Liver (tissue), 9 donors: ENCODE results near the gene PLA1A. TPM values are rescaled to one million over a fixed set of nuclear protein-coding genes. Genes with fewer than 3 reads are reported as not detected.

ENCODE experiments used
- DNase-seq: peaks from one replicate; pipeline ENCODE4 v3.0.0-alpha.2; 2017; ENCODE audit warnings: low spot score
- H3K27ac ChIP-seq, 2 donors: one replicate each; pipeline ENCODE4 v1.7.0; 2013; ENCODE audit warnings: inconsistent platforms in 2 of 2, low read length in 2 of 2, control low read depth in 1 of 2, low read depth in 1 of 2, mild to moderate bottlenecking in 1 of 2
- H3K27me3 ChIP-seq, 4 donors: one replicate each; pipeline versions ENCODE4 v1.6.1 to v1.7.0; 2013; ENCODE audit warnings: low read length in 3 of 4, inconsistent platforms in 1 of 4, mild to moderate bottlenecking in 1 of 4, moderate library complexity in 1 of 4; ENCODE audit not compliant: control insufficient read depth in 4 of 4, insufficient read depth in 4 of 4
- H3K36me3 ChIP-seq, 4 donors: one replicate each; pipeline versions ENCODE4 v1.6.1 to v1.7.0; 2013; ENCODE audit warnings: low read length in 3 of 4, mild to moderate bottlenecking in 3 of 4, low read depth in 1 of 4, moderate library complexity in 1 of 4; ENCODE audit not compliant: control insufficient read depth in 4 of 4, insufficient read depth in 3 of 4
- H3K4me1 ChIP-seq, 4 donors: one replicate each; pipeline versions ENCODE4 v1.6.1 to v1.7.0; 2013; ENCODE audit warnings: low read length in 3 of 4, mild to moderate bottlenecking in 3 of 4, moderate library complexity in 1 of 4; ENCODE audit not compliant: control insufficient read depth in 4 of 4, insufficient read depth in 4 of 4
- H3K4me3 ChIP-seq, 3 donors: one replicate each; pipeline versions ENCODE4 v1.6.1 to v1.7.0; 2013; ENCODE audit warnings: low read length in 3 of 3, control low read depth in 1 of 3, low read depth in 1 of 3, mild to moderate bottlenecking in 1 of 3
- H3K9ac ChIP-seq, 2 donors: one replicate each; pipeline ENCODE4 v1.7.0; 2013; ENCODE audit warnings: low read length in 2 of 2, mild to moderate bottlenecking in 2 of 2, moderate library complexity in 2 of 2, control low read depth in 1 of 2, low read depth in 1 of 2
- H3K9me3 ChIP-seq, 4 donors: one replicate each; pipeline versions ENCODE4 v1.6.1 to v1.7.0; 2013; ENCODE audit warnings: low read length in 3 of 4; ENCODE audit not compliant: control insufficient read depth in 4 of 4
- ATF3 ChIP-seq: IDR thresholded peaks from 2 replicates; pipeline ENCODE4 v1.6.1; 2016; ENCODE audit warnings: antibody characterized with exemption
- EGR1 ChIP-seq, 2 donors: IDR thresholded peaks; 2 replicates each; pipeline ENCODE4 v1.6.1; 2016 to 2018; ENCODE audit warnings: antibody characterized with exemption in 2 of 2, low read depth in 2 of 2
- FOXA1 ChIP-seq: IDR thresholded peaks from 2 replicates; pipeline ENCODE4 v1.6.1; 2016; ENCODE audit warnings: antibody characterized with exemption
- FOXA2 ChIP-seq: IDR thresholded peaks from 2 replicates; pipeline ENCODE4 v1.6.1; 2016; ENCODE audit warnings: antibody characterized with exemption
- GABPA ChIP-seq, 2 donors: IDR thresholded peaks in 1 of 2; conservative IDR thresholded peaks in 1 of 2; 2 replicates each; pipeline ENCODE4 v1.6.1; 2016; ENCODE audit warnings: antibody characterized with exemption in 2 of 2, mild to moderate bottlenecking in 1 of 2, moderate library complexity in 1 of 2
- HNF4A ChIP-seq, 2 donors: conservative IDR thresholded peaks; 2 replicates each; pipeline ENCODE4 v1.6.1; 2016; ENCODE audit warnings: antibody characterized with exemption in 2 of 2, mild to moderate bottlenecking in 2 of 2
- HNF4G ChIP-seq: IDR thresholded peaks from 2 replicates; pipeline ENCODE4 v1.6.1; 2016; ENCODE audit warnings: antibody characterized with exemption
- MAX ChIP-seq: IDR thresholded peaks from 2 replicates; pipeline ENCODE4 v1.6.1; 2016; ENCODE audit warnings: antibody characterized with exemption
- NR2F2 ChIP-seq: IDR thresholded peaks from 2 replicates; pipeline ENCODE4 v1.6.1; 2016; ENCODE audit warnings: antibody characterized with exemption
- REST ChIP-seq: IDR thresholded peaks from 2 replicates; pipeline ENCODE4 v1.6.1; 2016; ENCODE audit warnings: antibody characterized with exemption, mild to moderate bottlenecking
- RXRA ChIP-seq, 2 donors: IDR thresholded peaks; 2 replicates each; pipeline ENCODE4 v1.6.1; 2017 to 2018; ENCODE audit warnings: antibody characterized with exemption in 2 of 2, mild to moderate bottlenecking in 1 of 2
- SP1 ChIP-seq: IDR thresholded peaks from 2 replicates; pipeline ENCODE4 v1.6.1; 2018; ENCODE audit warnings: antibody characterized with exemption, mild to moderate bottlenecking
- TAF1 ChIP-seq: conservative IDR thresholded peaks from 2 replicates; pipeline ENCODE4 v1.6.1; 2016; ENCODE audit warnings: antibody characterized with exemption, mild to moderate bottlenecking
- YY1 ChIP-seq: IDR thresholded peaks from 2 replicates; pipeline ENCODE4 v1.6.1; 2016; ENCODE audit warnings: antibody characterized with exemption, mild to moderate bottlenecking
- ZBTB33 ChIP-seq: IDR thresholded peaks from 2 replicates; pipeline ENCODE4 v1.6.1; 2016; ENCODE audit warnings: antibody characterized with exemption
- WGBS: extraction: QIAGEN DNeasy Blood & Tissue Kit; methylation state at CpG from one replicate; pipeline ENCODE4 v1.1.7; 2013; 5-methylcytosine and 5-hydroxymethylcytosine counted together
- polyA plus RNA-seq, 2 donors: library from polyadenylated mRNA; stranded (reverse) in 1 of 2; unstranded in 1 of 2; fragments of 200-250 nt in 1 of 2; fragments of >200 nt in 1 of 2; fragmentation: Nextera tagmentation in 1 of 2; extraction: Ambion mirVana in 1 of 2; gene quantifications; one replicate each; pipeline versions ENCODE4 v1.2.1 to v1.2.3, GENCODE V29; 2013 to 2015
- total RNA-seq, 2 donors: library from RNA; depleted of rRNA; stranded (reverse); fragments of >200 nt; gene quantifications; one replicate each; pipeline ENCODE4 v1.2.3, GENCODE V29; 2014
- donor health status: healthy.
- donor health status: healthy.
- donor health status: healthy.
- donor health status: healthy.
- donor health status: healthy.

Gene PLA1A
- total and polyA plus RNA-seq, 4 donors: 6.0 to 63.9 (median 33.0) TPM

GRCh38 chr3:119664850-119665379 lies 67.2 kb downstream of the PLA1A start:
- 87% methylated on average over 4 of the region's 4 CpGs for WGBS
- no peak for TF ChIP-seq YY1
- no peak for TF ChIP-seq EGR1 (IDR thresholded peaks at IDR 0.05; ENCODE audit: low read depth in 2 of 2)
- no peak for TF ChIP-seq MAX
- Histone ChIP-seq H3K4me3 (no peak overlapping the region), H3K9ac (no peak overlapping the region), H3K27me3 (no peaks in the 10 kb centered on the region), H3K36me3 (peaks cover 0 to 9% (median 3%) of the 10 kb centered on the region in 4 donors), H3K27ac (no peak overlapping the region), H3K9me3 (no peaks in the 10 kb centered on the region), H3K4me1 (peaks cover 0 to 1% (median 0%) of the 10 kb centered on the region in 4 donors)
- no peak for DNase-seq

GRCh38 chr3:119665954-119666559 lies 68.4 kb downstream of the PLA1A start:
- DNase-seq: no peak
- WGBS: 92% methylated on average over 6 of the region's 6 CpGs
- no peaks in the 10 kb centered on the region for H3K9me3 ChIP-seq
- peaks cover 0 to 1% (median 0%) of the 10 kb centered on the region in 4 donors for H3K4me1 ChIP-seq
- no peak overlapping the region for H3K9ac ChIP-seq
- H3K27me3 ChIP-seq: no peaks in the 10 kb centered on the region
- peaks cover 0 to 9% (median 8%) of the 10 kb centered on the region in 4 donors for H3K36me3 ChIP-seq
- H3K27ac ChIP-seq: no peak overlapping the region
- TF ChIP-seq HNF4G (no peak), ZBTB33 (no peak), SP1 (no peak), GABPA (IDR thresholded peaks at IDR 0.05 in 1 of 2, conservative IDR thresholded peaks at IDR 0.05 in 1 of 2) (no peak), EGR1 (IDR thresholded peaks at IDR 0.05; ENCODE audit: low read depth in 2 of 2) (no peak), TAF1 (no peak), ATF3 (no peak), FOXA1 (no peak), HNF4A (conservative IDR thresholded peaks at IDR 0.05) (no peak), RXRA (IDR thresholded peaks at IDR 0.05) (no peak), NR2F2 (no peak)
- no peak overlapping the region for H3K4me3 ChIP-seq

GRCh38 chr3:119669906-119670570 lies 72.4 kb downstream of the PLA1A start:
- no peak overlapping the region for H3K27ac ChIP-seq
- H3K4me1 ChIP-seq: peaks cover 0 to 1% (median 0%) of the 10 kb centered on the region in 4 donors

More at GRCh38 chr3:119669906-119670570, 72.4 kb downstream of the PLA1A start:
- no peak for DNase-seq
- WGBS: 92% methylated on average over 5 of the region's 5 CpGs
- Histone ChIP-seq H3K9ac (no peak overlapping the region), H3K27me3 (no peaks in the 10 kb centered on the region), H3K36me3 (peaks cover 8 to 34% (median 25%) of the 10 kb centered on the region in 4 donors), H3K4me3 (no peak overlapping the region), H3K9me3 (no peaks in the 10 kb centered on the region)
- TF ChIP-seq EGR1 (IDR thresholded peaks at IDR 0.05; ENCODE audit: low read depth in 2 of 2) (no peak), FOXA2 (no peak), NR2F2 (peak; percentile 54), REST (no peak), RXRA (IDR thresholded peaks at IDR 0.05) (no peak)
